ENCODE data around the gene ODAD4.

DNA sequence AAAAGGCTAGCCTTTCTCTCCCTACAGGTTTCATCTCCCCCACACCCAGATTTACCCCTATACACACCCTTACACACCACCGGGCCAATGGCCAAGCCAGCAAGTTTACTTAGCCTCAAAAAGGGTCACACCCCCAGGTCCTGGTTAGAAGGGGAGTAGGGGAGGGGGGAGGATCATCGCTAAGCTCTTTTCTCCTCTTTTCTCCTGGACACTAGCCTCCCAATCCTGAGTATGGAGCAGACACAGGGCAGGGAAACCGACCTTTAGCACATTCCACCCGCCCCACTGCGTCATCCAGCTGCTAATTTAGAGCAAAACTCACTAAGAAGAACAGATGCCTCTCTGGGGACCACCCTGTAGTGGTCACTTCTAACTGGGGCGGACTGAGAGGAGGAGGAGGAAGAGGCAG, 16.1 kb upstream of the ODAD4 start:
- TF ChIP-seq POLR2A (IDR thresholded peaks at IDR 0.05) (no peak), POLR2AphosphoS5 (IDR thresholded peaks at IDR 0.05) (no peak)
